Brain pericyte (primary cell): ENCODE measurements around the gene CEP164.
"Not testable (repeated sequence)": the region's sequence is repeated elsewhere in the genome, so short reads cannot be mapped to it uniquely, and the experiment has no call there.

Source experiments
- DNase-seq: peaks from one replicate; pipeline ENCODE4 v3.0.0-alpha.2; 2012; ENCODE audit warnings: low read depth, low spot score

Gene CEP164

DNA sequence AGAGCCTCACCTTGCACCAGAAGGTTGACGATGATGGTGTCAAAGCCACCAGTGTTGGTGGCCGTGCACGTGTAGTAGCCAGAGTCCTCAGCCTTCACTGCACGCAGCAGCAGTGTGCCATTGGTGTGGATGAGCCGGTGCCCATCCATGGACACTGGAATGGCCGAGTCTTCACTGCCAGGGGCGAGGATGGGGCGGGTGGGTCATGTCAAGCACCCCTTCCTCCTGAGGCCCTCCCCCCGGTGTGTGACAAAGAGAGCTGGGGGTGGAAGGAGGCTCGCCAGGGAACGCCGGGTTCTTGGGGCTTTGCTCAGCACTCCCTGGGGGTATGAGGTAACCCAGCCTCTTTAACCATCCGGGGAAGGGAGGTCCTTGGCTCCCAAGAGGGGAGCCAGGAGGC, 111.6 kb downstream of the CEP164 start:
- no peak for DNase-seq

DNA sequence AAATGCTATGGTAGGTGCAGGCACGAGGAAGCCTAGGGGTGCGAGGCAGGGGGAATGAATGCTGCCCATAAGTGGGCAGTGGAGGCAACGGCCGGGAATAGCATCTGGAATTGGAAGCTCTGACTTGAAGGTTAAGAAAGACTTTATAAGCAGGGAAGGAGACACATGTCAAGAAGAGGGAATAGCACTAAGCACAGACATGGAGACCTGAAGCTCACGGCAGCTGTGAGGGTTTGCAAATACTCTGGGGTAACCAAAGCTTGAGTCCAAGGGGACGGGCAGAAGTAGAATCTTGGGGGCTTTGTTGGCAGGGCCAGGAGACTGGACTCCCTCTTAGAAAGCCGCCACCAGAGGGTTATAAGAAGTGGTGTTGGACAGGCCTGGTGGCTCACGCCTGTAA, 112.6 kb downstream of the CEP164 start:
- DNase-seq = no peak

DNA sequence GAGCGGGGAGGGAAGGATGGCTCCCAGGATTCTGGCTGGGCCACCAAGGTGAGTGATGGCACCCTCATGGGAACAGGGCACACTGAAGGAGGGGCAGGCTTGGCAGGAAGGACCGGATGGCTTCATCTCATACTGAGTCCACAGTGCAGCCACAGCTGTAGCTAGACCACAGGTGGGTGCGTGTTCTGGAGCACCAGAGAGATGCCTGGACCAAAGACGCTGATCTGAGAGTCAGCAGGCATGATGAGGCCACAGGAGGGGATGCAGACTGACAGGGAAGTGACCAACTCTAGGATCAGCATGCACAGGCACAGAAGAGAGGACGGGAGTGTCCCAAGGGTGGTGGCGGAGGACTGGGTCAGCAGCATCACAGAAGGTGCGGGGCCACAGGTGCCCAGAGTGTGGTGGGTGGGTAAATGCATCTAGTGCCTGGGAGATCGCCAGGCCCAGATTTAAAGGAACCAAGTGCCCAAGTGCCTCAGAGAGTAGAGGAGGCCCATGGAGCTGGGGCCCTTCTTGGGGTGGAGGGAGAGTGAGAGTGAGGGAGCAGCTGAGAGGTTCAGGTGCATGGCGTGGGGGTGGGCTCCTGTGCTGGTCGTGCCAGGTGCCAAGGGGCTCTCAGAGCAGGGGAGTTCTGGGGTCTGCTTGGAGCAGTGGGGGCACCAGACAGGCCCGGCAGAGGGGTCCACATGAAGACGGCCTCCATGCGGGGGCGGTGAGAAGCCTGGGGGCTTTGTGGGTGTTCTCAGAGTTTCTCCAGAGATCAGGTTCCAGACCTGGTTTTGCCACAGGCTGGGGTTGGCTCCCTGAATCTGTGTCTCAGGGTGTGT, 113.7 kb downstream of the CEP164 start:
- DNase-seq = no peak

DNA sequence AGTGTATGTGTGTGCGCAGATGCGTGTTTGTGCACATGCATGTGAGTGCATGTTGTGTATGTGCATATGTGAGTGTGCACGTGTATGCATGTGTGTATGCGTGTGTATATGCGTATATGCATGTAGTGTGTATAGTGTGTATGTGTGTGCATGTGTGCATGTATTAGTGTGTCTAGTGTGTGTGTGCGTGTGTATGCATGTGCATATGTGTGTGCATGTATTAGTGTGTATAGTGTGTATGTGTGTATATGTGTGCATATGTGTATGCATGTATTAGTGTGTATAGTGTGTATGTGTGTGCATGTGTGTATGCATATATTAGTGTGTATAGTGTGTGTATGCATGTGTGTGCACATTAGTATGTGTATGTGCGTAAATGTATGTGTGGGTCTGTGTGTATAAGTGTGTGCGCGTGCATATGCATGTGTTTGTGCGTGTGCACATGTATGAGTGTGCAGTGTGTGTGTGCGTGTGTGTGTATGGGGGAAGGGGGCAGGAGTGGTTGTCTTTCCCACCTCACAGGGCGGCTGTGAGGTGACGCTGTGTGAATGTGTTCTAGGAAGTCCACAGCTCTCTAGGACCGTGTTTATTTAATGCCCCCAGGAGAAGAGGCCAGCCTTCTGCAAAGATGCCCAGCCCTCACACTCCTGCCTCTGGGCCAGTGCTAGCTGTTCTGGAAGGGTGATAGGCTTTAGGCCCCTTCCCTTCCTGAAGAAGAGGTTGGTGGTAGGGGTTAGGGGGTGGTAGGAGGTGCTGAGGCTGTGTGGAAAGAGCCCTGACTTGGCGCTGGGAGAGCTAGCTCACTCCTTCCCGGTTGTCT, 114.6 kb downstream of the CEP164 start:
- DNase-seq = no peak

DNA sequence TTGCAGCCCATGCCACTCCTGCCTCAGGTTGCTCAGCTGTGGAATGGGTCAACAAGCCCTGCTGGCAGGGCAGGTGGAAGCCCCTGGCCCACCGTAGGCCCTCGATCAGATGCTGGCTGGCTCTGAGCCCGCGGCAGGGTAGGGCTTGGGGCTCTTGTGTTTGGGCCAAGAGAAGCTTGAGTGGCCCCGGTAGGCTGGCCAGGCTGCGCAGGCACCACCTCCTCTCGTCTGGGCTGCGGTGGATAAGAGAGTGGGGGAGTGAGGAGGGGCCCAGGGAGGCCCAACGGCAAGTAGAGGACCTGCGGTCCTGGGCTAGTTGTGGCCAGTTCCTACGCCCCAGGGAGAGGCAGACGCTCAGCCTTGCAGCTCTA, 115.2 kb downstream of the CEP164 start:
- DNase-seq = no peak

DNA sequence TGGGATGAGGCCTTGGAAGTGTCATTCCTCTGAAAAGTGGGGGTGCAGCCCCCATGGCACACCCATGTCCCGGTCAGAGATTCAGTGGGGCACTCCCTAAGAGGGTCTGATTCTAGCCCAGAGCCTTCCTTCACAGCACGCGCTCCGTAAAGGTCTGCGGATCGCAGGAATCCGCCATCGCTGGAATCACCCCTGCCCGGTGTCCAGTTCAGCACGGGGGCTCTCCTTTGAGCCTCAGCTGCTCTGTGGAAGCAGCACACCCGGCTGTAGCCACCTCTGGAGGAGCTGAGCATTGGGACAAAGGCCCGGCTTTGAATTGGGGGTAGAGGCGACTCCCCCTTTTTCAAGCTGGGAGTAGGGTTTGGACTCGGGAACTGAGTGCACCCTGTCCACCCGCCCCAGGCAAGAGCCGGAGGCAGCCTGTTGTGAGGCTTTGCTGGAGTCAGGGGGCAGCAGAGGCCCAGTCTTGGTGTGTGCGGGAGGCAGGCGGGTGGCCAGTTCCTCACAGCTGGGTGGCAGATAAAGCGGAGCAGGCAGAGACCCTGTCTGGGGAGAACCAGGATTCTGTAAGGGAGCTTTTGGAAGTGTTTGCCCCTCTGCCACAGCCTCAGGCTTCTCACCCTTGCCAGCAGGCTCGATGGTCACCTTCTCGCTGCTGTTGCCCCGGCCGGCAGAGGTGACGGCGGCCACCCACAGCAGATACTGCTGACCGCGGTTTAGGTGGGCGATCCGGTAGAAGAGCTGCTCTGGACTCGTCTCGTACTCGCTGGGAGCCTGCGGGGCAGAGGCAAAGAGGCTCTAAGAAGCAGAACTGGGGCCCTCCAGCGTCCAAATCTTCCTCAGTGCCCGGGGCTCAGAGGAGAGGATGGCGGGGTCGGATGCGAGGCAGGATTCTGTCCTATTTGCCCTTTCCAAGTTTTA, 115.9 kb downstream of the CEP164 start:
- no peak for DNase-seq

DNA sequence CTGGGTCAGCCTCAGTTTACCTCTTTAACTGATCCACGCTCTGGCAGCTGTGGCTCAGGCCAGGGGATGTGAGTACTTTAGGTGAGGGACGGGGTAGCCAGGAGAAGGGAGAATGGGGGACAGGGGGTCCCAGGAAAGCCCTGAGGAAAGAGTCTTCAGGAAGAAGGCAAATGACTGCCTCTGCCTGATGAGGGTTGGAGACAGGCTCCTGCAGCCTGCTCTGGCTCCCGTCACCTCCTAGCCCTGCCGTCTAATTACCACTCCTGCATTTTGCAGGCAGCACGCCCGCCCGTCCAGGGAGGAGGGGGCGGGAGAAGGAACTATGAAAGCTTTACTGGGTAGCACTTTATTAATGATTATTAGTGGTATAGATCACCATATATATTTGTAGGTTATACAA, 116.6 kb downstream of the CEP164 start:
- no peak for DNase-seq

DNA sequence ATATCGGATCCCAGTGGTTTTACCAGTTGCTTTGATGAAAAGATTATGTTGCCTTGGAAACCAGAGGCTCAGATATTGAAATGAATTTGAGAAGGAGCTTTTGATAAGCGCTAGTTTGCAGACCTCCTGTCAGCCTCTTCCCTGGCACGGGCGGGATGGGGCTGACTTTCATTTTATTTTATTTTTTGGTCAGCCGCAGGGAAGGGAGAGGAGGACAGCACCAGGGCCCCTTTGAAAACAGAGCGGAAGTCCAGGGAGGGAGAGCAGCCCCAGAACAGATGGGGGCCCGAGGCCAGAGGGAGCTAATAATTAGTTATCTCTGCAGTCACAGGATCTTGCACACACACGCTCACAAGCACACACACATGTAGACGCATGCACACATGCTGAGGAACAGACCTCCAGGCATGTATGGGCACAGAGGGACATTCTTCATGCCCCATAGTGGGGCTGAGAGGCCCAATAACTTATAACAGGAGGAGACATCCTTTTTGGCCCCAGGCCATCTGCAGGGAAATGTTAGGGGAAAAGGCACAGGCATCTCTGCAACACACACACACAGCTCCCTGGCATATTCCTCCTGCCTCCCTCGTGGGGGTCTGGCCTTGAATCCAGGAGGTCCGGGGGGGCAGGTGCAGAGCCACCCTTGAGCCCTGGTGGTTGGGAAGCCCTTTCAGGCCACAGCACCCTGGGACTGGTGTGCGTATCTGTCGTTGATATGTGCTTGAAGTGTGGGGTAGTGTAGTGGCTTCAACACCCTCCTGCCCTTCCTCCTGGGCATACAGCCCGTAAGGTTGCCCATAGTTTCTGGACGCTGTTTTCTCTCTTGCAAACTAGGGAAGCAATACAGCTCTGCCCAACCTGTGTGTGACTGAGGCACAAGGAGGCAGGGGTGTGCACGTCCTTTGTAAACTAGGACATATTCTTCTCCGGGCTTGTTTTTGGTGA, 117.3 kb downstream of the CEP164 start:
- no peak for DNase-seq

DNA sequence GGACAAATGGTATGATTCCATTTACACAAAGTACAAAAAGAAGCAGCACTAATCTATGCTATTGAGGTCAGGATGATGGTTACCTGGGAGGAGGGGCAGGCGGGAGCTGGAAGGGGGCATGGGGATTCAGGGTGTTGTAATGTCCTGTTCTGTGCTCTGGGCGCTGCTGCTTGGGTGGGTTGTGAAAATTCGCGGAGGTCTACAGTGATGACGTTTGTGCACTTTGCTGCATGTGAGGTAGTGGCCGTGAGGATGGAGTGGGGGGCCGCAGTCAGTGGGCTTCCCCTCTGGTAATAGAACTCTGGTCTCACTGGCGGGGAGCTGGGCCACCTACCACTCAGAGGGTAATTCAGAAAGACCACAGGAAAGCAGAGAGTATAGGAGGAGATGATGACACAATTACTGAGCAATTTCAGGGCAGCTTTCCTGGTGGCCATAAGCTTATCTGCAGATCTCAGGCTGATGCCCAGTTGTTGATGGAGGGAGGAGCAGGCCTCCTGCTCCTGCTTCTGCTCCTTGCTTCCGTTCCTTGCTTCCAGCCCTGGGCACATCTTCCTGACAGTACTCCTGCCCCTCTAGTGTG, 121.5 kb downstream of the CEP164 start:
- DNase-seq = no peak

DNA sequence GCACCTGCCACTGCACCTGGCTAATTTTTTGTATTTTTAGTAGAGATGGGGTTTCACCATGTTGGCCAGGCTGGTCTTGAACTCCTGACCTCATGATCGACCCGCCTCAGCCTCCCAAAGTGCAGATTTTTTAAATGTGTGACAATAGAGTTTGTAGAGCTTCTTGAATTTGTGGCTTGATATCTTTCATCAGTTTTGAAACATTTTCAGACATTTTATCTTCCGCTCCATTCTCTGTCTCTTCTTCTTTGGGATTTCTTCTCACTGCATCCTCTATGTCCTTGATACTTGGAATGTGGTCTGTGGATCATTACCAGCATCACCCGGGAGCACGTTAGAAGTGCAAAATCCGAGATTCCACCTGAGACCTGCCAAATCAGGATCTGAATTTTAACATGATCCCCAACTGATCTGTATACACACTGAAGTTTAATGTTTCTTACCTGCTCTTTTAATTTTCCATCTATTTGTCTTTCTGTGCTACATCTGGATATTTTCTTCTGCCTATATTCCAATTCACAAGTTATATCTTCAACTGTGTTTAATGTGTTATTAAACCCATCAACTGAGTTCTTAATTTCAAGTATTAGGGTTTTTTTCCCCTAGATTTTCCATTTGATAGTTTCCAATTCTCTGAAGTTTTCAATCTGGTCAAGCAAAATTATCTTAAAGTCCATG, 126.4 kb downstream of the CEP164 start:
- no peak for DNase-seq

DNA sequence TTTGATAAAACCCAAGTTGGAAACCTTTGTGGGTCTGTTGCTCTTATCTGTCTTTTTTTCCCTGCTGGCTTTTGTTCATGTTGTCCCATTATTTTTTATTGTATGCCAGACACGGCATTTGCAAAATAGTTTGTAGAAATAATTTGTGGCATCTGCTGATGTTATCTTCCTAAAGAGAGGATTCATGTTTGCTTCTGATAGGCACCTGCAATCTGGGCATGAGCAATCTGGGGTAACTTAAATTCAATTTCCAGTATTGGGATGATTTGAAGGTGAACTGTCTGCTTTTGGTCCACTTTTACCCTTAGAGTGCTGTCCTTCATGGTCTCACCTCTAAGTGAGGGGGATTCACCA, 126.9 kb downstream of the CEP164 start:
- no peak for DNase-seq

DNA sequence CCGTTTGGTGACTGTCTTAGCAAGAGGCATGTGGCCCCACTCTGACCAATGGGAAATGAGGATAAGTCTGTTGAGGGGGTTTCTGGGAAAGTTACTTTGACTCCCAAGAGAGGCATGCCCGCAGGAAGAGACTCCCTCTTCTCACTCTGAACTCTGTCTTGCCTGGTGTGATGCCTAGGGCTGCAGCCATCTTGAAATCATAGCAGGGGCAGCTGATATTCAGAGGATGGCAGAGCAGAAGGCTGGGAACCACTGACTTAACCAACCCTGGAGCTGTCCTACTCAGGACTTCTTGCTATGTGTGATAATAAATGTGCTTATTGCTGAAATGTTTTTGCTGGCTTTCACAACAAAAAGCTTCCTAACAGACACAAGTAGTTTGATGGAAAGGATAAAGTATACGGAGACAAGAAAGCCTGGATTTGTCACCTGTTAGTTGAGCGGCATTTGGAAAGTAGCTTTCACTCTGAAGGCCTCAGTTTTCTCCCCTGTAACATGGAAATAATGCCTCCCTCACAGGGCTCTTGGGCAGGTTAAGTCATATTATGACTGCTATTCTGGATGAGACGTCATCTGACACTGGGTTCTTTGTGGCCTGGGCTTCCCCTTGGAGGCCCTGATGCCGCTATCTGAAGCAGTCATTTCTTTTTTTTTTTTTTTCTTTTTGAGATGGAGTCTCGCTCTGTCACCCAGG, 128.5 kb downstream of the CEP164 start:
- no peak for DNase-seq

DNA sequence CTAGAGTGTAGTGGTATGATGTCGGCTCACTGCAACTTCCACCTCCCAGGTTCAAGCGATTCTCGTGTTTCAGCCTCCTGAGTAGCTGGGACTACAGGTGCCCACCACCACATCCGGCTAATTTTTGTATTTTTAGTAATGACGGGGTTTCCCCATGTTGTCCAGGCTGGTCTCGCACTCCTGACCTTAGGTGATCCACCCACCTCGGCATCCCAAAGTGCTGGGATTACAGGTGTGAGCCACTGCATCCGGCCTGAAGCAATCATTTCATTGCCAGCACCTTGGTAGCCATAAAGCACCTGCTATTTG, 129.0 kb downstream of the CEP164 start:
- DNase-seq = not testable (repeated sequence)

DNA sequence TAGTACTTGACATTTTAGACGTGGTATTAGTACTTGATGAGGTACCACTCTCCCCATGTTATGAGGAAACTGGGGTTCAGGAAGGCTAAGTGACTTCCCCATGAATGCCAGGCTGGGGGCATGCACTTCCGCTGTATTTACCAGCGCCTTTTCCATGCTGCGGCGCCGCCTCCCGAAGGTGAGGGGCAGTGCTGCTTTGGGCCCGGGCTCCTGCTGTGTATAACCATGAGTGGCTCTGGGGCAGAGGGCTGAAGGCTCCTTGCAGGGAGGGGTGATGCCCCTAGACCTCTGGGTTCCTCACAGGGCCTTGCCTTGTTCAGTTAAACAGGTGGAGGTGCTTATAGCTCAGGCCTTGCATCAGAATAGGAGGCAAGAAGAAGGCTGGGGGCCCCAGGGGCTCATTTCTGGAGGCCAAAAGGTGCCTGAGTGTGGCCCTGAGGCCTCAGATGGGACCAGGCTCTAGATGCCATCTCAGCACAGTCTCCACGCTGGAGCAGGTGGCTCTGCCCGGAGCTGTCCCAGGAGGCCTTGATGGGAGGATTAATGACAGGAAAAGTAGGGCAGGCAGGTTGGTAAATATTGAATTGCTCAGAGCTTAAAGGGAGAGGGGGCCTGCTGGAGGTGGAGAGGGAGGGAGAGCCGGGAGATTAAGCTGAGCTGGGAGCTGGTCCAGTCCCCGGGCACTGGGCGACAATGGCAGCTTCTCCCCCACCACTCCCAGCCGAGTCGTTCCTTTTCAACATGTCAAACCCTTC, 129.6 kb downstream of the CEP164 start:
- no peak for DNase-seq

DNA sequence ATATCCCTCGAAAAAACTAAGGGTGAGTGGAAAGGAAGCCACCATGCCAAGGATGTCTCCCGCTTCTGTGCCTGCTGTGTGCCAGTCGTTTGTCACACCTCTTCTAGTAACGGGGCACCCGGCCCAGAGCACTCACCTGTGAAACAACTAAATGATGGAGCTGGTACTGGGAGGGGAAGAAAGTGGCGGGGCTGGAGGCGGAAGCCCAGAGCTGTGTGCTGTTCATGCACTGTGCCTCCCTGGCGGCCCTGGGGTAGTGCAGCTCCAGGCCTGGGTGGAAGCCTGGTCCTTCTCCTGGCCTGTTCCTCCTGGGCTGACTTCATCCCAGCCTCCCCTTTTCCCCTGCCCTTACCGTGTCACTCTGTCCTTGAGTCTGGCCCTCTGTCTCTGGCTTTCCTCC, 130.2 kb downstream of the CEP164 start:
- DNase-seq = no peak

DNA sequence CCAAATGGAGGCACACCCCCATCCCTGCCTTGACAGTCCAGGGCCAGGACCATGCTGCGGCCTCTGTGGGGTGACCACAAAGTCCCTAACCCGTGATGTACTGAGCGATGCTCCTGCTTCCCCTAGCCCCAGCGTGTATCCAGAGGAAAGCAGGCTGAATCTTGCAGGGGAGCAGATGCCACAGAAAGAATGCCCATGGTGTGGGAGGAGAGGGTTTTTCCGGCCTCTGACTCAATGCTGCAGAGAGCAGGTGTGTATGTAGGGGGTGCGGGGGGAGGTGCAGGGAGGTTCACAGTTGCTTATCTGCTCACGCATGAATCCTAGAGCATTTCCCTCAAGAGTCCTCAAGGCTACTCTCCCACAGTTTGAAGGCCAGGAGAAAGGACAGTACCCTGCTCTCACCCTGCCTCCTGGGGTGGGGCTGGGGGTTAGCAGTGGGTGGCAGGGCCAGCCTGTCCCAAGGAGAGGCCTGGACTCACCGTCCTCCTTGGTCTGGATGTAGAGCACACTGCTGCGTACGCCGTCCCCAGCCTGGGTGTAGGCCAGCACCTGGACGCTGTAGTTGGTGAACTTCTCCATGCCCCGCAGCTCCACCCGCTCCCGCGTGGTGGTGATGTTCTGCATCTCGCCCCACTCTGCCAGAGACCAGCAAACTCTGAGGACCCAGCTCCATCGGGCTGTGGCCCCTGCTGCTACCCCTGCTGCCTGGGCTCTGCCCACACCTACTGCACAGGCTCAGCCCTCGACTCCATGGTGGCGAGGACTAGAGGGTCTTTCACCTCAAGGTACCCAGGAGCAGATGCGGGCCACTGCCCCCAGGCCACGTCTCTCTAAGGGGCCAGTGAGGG, 130.8 kb downstream of the CEP164 start:
- no peak for DNase-seq

DNA sequence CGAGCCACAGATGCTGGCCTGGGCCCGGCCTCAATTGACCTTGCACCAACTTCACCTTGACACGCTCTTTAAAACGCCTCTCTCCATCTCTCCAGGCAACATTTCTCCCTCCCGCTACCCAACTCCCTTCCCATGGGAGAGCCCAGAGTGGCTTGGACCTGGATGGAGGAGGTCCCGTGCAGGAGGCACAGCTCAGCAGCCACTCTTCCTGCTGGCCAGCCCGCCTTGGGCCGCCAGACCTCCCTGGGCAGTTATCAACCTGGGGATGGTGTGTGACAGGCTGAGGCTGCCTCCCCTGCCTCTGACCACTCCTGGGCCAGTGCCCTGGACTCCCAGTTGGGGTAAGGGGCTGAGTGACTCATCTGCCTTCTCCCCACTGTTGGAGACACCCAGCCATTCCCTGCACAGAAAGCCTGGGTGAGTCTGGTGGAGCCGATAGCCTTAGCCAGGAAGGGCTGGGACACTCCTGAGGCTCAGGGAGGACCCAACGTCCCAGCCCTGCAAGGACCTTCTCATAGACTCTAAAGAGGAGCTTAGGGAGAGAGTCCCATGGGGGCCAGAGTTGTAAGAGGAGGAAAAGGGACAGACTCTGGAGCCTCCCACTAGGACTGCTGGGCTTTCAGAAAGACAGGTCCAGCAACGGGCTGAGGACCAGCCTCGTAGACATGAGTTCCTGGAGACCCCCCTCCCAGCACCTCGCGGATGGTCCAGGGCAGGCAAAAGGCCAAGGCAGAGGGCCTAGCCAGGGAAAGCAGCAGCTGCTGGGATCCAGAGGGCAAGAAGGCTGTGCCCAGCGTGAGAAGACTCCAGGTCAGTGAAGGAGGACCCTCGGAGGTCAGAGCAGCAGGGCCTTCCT, 131.7 kb downstream of the CEP164 start:
- DNase-seq = no peak
